Urinary bladder (tissue), 4 donors: ENCODE data around the gene TTLL8. TPM values are rescaled to one million over a fixed set of nuclear protein-coding genes. Genes with fewer than 3 reads are reported as not detected.
A peak's percentile ranks its signal among the peaks of the same experiment; 100 is the strongest.

ENCODE experiments used
- DNase-seq: peaks from one replicate; pipeline ENCODE4 v3.0.0-alpha.2; 2015; ENCODE audit errors: extremely low spot score
- H3K27ac ChIP-seq: one replicate; pipeline ENCODE4 v1.5.1; 2013; ENCODE audit warnings: low read depth, mild to moderate bottlenecking, moderate library complexity
- H3K36me3 ChIP-seq: one replicate; pipeline ENCODE4 v1.6.1; 2013; ENCODE audit warnings: mild to moderate bottlenecking, moderate library complexity; ENCODE audit not compliant: insufficient read depth
- H3K4me1 ChIP-seq: one replicate; pipeline ENCODE4 v1.6.1; 2013; ENCODE audit warnings: mild to moderate bottlenecking, moderate library complexity; ENCODE audit not compliant: insufficient read depth
- H3K4me3 ChIP-seq: one replicate; pipeline ENCODE4 v1.5.1; 2013; ENCODE audit warnings: low read depth, low read length
- WGBS: extraction: QIAGEN DNeasy Blood & Tissue Kit; methylation state at CpG from one replicate; pipeline ENCODE4 v1.1.7; 2013; 5-methylcytosine and 5-hydroxymethylcytosine counted together
- polyA plus RNA-seq: library from polyadenylated mRNA; stranded (reverse); fragments of 200-250 nt; gene quantifications from one replicate; pipeline ENCODE4 v1.2.3, GENCODE V29; 2013
- total RNA-seq: library from RNA; depleted of rRNA; stranded (reverse); fragments of >200 nt; gene quantifications from one replicate; pipeline ENCODE4 v1.2.3, GENCODE V29; 2014
- donor health status: healthy with polysubstance abuse.
- donor health status: healthy.

The TTLL8 gene
- total and polyA plus RNA-seq, 2 donors, result not detected

GRCh38 chr22:49970528-49971231 lies 87.4 kb downstream of the TTLL8 start:
- DNase-seq, result peak; percentile 72
- H3K4me1 ChIP-seq, result no peaks in the 10 kb centered on the region

GRCh38 chr22:49969751-49970527 lies 88.2 kb downstream of the TTLL8 start:
- Histone ChIP-seq H3K4me1 (no peaks in the 10 kb centered on the region), H3K4me3 (no peak overlapping the region), H3K27ac (no peak overlapping the region), H3K36me3 (peaks cover 2% of the 10 kb centered on the region)
- WGBS, result 85% methylated on average over 8 of the region's 8 CpGs
- no peak for DNase-seq

More at GRCh38 chr22:49970528-49971231, 87.4 kb downstream of the TTLL8 start:
- Histone ChIP-seq H3K4me3 (peak overlapping the region; percentile 41), H3K27ac (peak overlapping the region; percentile 78), H3K36me3 (no peaks in the 10 kb centered on the region)
- 13% methylated on average over 32 of the region's 32 CpGs for WGBS

GRCh38 chr22:49968831-49969661 lies 89.1 kb downstream of the TTLL8 start:
- 98% methylated on average over 16 of the region's 16 CpGs for WGBS
- H3K27ac ChIP-seq, result no peak overlapping the region
- peaks cover 2% of the 10 kb centered on the region for H3K36me3 ChIP-seq
- no peaks in the 10 kb centered on the region for H3K4me1 ChIP-seq
- DNase-seq, result no peak
- no peak overlapping the region for H3K4me3 ChIP-seq

Other genes starting within 250 kb of the TTLL8 start
- 29.4 TPM for gene BRD1, start 230.4 kb downstream of the TTLL8 start, total RNA-seq
- 26.3 TPM for gene BRD1, start 230.4 kb downstream of the TTLL8 start, polyA plus RNA-seq
- gene ZBED4, start 204.5 kb downstream of the TTLL8 start, total RNA-seq, result 7.8 TPM
- 4.6 TPM for gene ZBED4, start 204.5 kb downstream of the TTLL8 start, polyA plus RNA-seq
- 20.4 TPM for gene ALG12, start 139.9 kb downstream of the TTLL8 start, total RNA-seq
- gene ALG12, start 139.9 kb downstream of the TTLL8 start, polyA plus RNA-seq, result 18.5 TPM
- 19.3 TPM for gene CRELD2, start 139.7 kb downstream of the TTLL8 start, total RNA-seq
- gene CRELD2, start 139.7 kb downstream of the TTLL8 start, polyA plus RNA-seq, result 37.3 TPM
- gene PIM3, start 97.5 kb downstream of the TTLL8 start, total RNA-seq, result 17.1 TPM
- 74.5 TPM for gene PIM3, start 97.5 kb downstream of the TTLL8 start, polyA plus RNA-seq
- not detected for gene IL17REL, start 45.5 kb downstream of the TTLL8 start, total RNA-seq
- 0.01 TPM for gene IL17REL, start 45.5 kb downstream of the TTLL8 start, polyA plus RNA-seq
- gene MLC1, start 27.1 kb upstream of the TTLL8 start, total RNA-seq, result 2.4 TPM
- gene MLC1, start 27.1 kb upstream of the TTLL8 start, polyA plus RNA-seq, result 0.09 TPM
- gene MOV10L1, start 31.7 kb upstream of the TTLL8 start, total RNA-seq, result 9.7 TPM
- 0.33 TPM for gene MOV10L1, start 31.7 kb upstream of the TTLL8 start, polyA plus RNA-seq
- 0.63 TPM for gene PANX2, start 112.4 kb upstream of the TTLL8 start, total RNA-seq
- 2.3 TPM for gene PANX2, start 112.4 kb upstream of the TTLL8 start, polyA plus RNA-seq
- 7.7 TPM for gene TRABD, start 127.6 kb upstream of the TTLL8 start, total RNA-seq
- gene TRABD, start 127.6 kb upstream of the TTLL8 start, polyA plus RNA-seq, result 36.4 TPM
- gene SELENOO, start 142.7 kb upstream of the TTLL8 start, total RNA-seq, result 9.5 TPM
- gene SELENOO, start 142.7 kb upstream of the TTLL8 start, polyA plus RNA-seq, result 23.0 TPM
- gene TUBGCP6, start 186.7 kb upstream of the TTLL8 start, total RNA-seq, result 23.1 TPM
- gene TUBGCP6, start 186.7 kb upstream of the TTLL8 start, polyA plus RNA-seq, result 31.5 TPM
- gene HDAC10, start 193.0 kb upstream of the TTLL8 start, total RNA-seq, result 20.0 TPM
- gene HDAC10, start 193.0 kb upstream of the TTLL8 start, polyA plus RNA-seq, result 32.4 TPM
- gene MAPK12, start 203.4 kb upstream of the TTLL8 start, total RNA-seq, result 9.3 TPM
- gene MAPK12, start 203.4 kb upstream of the TTLL8 start, polyA plus RNA-seq, result 21.3 TPM
- gene MAPK11, start 212.1 kb upstream of the TTLL8 start, total RNA-seq, result 4.1 TPM
- 13.6 TPM for gene MAPK11, start 212.1 kb upstream of the TTLL8 start, polyA plus RNA-seq
- gene PLXNB2, start 249.3 kb upstream of the TTLL8 start, total RNA-seq, result 61.7 TPM
- gene PLXNB2, start 249.3 kb upstream of the TTLL8 start, polyA plus RNA-seq, result 106 TPM